Cardiac muscle cell (in vitro differentiated cells and primary cell): ENCODE data around the gene RASA4B. TPM values are rescaled to one million over a fixed set of nuclear protein-coding genes. Genes with fewer than 3 reads are reported as not detected.
"Not testable (repeated sequence)": the region's sequence is repeated elsewhere in the genome, so short reads cannot be mapped to it uniquely, and the experiment has no call there.

Experiments
- DNase-seq, 2 donors: peaks; one replicate each; pipeline versions ENCODE4 v3.0.0 to v3.0.0-alpha.2; 2010 to 2017; ENCODE audit warnings: low read depth in 1 of 2, low spot score in 1 of 2
- H3K27ac ChIP-seq: fragments of 200-600 bp; sonication (generic); 2 replicates; pipeline ENCODE4 v1.5.1; 2016
- H3K27me3 ChIP-seq: fragments of 200-600 bp; sonication (generic); 2 replicates; pipeline ENCODE4 v1.6.0; 2016; ENCODE audit warnings: control low read depth
- H3K36me3 ChIP-seq: fragments of 200-600 bp; sonication (generic); 2 replicates; pipeline ENCODE4 v1.5.1; 2016; ENCODE audit warnings: control low read depth
- H3K4me1 ChIP-seq: fragments of 200-600 bp; sonication (generic); 2 replicates; pipeline ENCODE4 v1.8.1; 2017; ENCODE audit warnings: low read depth, mild to moderate bottlenecking, mixed run types
- H3K4me3 ChIP-seq: fragments of 200-600 bp; sonication (generic); 2 replicates; pipeline ENCODE4 v1.5.1; 2016; ENCODE audit warnings: mild to moderate bottlenecking
- H3K9me3 ChIP-seq: fragments of 200-600 bp; sonication (generic); 2 replicates; pipeline ENCODE4 v1.5.1; 2017; ENCODE audit warnings: low read depth, mild to moderate bottlenecking, control low read depth
- polyA plus RNA-seq: library from polyadenylated mRNA; unstranded; fragments of >200 nt; fragmentation: Nextera tagmentation; extraction: Ambion mirVana; gene quantifications from 2 replicates; pipeline ENCODE4 v1.2.1, GENCODE V29; 2016
- total RNA-seq: library from RNA; depleted of rRNA; stranded (reverse); fragments of >200 nt; gene quantifications from 2 replicates; pipeline ENCODE4 v1.2.3, GENCODE V29; 2016
- TF ChIP-seq, protein P1 (sequence below): IDR thresholded peaks from 2 replicates; pipeline ENCODE4 v1.5.1; 2012; ENCODE audit warnings: low read depth, mild to moderate bottlenecking, low read length

Gene RASA4B
- total and polyA plus RNA-seq, 2 experiments from 2014 or later: 8.5 to 15.1 TPM

DNA sequence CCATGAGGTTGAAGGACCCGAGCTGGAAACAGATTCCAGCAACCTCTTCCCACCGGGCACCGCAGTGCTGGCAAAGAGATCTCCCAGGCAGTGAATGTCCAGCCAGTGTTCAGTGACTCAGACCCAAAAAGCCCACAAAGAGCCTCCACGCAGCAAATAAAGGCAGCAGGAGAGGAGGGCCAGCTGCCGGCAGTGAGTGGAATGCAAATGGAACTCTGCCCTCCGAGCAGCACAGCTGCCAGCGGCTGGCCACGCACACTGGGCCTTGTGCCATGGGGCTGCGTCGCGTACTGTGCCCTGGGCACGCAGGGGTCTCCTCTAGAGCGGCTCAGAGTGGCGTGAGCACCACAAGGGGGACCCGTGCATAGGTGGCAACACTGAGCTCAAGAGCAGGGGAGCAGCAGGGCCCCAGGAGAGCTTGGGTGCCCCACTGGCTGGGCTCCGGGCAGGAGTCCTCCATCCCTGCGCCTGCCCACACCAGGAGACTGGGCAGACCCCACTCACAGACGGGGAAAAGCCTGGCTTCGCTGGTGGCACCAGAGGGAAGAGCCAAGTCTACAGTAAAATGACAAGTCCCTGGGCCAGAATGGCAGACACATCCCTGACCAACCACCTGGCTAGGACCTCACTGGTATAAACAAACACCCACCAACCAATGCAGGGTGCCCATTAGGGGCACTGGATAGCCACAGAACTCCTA, 42.7 kb downstream of the RASA4B start:
- H3K27me3 ChIP-seq, H3K9me3 ChIP-seq, H3K4me1 ChIP-seq, H3K27ac ChIP-seq, H3K4me3 ChIP-seq, DNase-seq: not testable (repeated sequence)
- peaks cover 10% of the 10 kb centered on the region for H3K36me3 ChIP-seq

DNA sequence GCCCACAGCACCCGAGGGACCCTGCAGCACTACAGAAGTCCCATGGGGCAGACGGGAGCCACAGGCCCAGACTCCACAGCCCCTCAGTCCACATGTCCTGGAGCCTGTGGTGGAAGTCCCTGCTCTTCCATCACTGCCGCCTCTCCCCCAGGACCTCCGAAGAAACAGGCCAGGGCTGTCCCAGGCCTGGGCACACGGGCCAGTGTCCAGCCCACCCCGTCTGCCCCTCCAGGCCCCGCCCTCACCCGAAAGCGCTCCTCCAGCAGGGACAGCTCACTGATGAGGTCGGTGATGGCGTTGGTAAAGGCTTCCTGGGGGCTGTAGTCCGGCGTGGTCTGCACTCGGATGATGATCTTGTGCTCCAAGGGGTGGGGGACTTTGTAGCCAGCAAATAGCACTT, 43.5 kb downstream of the RASA4B start:
- not testable (repeated sequence) for H3K4me3 ChIP-seq, DNase-seq, H3K27ac ChIP-seq, H3K9me3 ChIP-seq, H3K4me1 ChIP-seq, H3K27me3 ChIP-seq
- peaks cover 10% of the 10 kb centered on the region for H3K36me3 ChIP-seq

DNA sequence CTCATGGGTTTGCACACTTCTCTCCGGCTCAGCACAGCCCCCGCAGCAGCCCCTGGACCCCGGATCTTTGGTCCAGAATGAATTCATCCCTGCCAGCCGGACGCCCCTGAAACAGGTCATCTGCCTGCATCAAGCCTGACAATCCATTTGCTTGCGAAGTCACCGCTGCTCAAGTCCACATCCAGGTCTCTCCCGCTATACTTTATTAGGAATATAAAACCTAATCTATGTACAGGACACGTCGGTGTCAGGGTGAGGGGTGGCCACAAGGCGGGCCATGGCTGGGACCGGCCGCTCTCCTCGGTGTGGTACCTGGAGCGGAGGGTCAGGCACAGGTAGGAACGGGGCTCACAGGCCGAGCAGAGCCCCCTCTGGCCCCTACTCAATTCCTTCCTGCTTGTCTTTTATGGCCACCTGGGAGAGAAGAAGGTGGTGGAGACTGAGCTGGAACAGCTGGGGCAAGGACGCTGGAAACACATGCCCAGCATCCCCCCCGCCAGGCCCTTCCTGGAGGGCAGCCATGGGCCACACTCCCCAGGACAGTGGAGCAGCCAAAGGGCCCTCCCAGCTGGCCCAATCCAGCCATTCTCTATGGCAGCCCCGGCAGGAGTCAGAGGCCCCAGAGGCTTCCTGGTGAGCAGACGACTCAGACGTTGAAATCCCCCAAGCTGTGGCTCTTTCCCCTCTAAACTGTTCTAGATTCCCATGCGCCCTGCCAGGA, 44.1 kb downstream of the RASA4B start:
- DNase-seq: no peak
- Histone ChIP-seq H3K9me3 (no peaks in the 10 kb centered on the region), H3K27ac (no peak overlapping the region), H3K27me3 (no peaks in the 10 kb centered on the region), H3K4me3 (no peak overlapping the region), H3K4me1 (no peaks in the 10 kb centered on the region), H3K36me3 (peaks cover 10% of the 10 kb centered on the region)
- TF ChIP-seq, protein P1, sequence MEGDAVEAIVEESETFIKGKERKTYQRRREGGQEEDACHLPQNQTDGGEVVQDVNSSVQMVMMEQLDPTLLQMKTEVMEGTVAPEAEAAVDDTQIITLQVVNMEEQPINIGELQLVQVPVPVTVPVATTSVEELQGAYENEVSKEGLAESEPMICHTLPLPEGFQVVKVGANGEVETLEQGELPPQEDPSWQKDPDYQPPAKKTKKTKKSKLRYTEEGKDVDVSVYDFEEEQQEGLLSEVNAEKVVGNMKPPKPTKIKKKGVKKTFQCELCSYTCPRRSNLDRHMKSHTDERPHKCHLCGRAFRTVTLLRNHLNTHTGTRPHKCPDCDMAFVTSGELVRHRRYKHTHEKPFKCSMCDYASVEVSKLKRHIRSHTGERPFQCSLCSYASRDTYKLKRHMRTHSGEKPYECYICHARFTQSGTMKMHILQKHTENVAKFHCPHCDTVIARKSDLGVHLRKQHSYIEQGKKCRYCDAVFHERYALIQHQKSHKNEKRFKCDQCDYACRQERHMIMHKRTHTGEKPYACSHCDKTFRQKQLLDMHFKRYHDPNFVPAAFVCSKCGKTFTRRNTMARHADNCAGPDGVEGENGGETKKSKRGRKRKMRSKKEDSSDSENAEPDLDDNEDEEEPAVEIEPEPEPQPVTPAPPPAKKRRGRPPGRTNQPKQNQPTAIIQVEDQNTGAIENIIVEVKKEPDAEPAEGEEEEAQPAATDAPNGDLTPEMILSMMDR: no peak

DNA sequence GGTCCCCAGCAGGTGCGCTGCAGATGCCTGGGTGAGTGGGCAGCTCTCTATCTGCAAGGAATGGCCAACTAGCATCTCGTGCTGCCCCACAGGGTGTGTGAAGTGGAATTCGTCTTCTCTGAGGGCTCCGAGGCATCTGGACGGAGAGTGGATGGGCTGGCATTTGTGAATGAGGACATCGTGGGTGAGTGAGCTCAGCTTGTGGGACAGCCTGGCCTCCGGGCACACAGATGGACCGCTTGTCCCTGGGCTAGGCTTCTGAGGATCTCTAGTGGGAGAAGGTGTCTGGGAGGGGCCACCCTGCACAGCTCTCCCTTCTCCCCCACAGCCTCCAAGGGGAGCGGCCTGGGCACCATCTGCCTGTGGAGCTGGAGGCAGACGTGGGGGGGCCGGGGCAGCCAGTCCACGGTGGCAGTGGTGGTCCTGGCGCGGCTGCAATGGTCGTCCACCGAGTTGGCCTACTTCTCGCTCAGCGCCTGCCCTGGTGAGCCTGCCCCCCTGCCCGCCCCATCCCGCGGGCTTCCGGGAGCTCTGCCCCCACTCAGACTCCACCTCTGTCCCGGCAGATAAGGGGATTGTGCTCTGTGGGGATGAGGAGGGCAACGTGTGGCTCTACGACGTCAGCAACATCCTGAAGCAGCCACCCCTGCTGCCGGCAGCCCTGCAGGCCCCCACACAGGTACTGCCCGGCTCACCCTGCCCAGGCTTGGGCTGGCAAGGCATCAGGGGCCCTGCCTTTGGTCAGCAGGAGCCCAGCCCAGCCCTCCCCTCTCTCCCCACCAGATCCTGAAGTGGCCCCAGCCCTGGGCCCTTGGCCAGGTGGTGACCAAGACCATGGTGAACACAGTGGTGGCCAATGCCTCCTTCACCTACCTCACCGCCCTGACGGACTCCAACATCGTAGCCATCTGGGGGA, 45.2 kb downstream of the RASA4B start:
- no peaks in the 10 kb centered on the region for H3K9me3 ChIP-seq
- H3K27ac ChIP-seq: no peak overlapping the region
- no peak for DNase-seq
- H3K4me3 ChIP-seq: no peak overlapping the region
- H3K36me3 ChIP-seq: peaks cover 10% of the 10 kb centered on the region
- TF ChIP-seq, protein P1: no peak
- no peaks in the 10 kb centered on the region for H3K27me3 ChIP-seq
- no peaks in the 10 kb centered on the region for H3K4me1 ChIP-seq

DNA sequence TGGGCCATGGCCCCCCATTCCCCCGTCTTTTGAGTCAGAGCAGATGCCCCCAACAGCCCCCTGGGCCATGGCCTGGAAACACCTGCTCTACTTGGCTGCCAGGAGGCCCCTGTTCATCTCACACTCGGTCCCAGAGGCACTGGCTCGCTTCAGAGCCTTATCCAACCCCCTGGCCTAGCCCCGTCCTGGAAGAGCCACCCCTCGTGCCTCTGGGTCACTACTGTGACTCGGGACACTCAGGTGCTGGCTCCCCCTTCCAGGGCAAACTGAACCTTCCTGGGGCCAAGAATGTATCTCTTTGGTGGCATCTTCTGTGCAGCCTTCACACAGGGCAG, 45.8 kb downstream of the RASA4B start:
- H3K27ac ChIP-seq: no peak overlapping the region
- TF ChIP-seq, protein P1: no peak
- H3K36me3 ChIP-seq: peaks cover 10% of the 10 kb centered on the region
- H3K4me1 ChIP-seq: no peaks in the 10 kb centered on the region
- no peak for DNase-seq
- no peaks in the 10 kb centered on the region for H3K9me3 ChIP-seq
- H3K4me3 ChIP-seq: no peak overlapping the region
- no peaks in the 10 kb centered on the region for H3K27me3 ChIP-seq

DNA sequence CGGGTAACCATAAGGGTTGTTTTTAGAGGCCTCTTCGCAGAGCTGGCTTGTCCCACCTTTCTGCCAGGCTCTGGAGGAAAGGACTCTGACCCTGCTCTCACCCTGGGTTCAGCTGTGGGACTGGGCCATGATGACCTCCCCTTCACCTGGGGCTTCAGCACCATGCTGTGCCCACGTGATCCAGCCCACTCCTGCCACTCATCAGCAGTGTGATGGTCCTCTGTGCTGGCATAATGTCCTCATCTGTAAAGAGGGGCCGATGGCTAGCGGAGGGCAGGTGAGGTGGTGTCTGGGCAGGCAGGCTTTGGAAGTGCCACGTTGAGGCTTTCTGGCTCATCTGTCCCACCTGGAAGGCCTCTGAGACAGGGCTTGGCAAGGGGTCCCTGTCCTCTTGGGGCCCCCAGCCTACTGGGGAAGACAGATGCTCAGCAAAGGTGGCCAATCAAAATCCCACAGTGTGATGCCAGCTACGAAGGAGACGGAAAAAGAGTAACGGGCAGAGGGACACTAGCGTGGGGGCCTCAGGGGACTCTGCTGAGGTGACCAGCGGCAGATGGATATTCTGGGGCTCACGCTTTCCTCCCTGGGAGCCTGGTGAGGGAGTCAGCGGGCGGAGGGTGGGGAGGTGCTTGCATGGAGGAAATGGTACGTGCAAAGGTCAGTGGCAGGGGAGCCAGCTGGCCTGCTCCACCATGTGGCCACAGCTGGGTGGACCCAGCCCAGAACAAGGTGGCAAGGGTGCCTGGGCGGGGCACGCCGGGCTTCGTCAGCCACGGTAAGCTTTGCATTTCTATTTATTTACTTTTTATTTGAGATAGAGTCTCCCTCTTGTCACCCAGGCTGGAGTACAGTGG, 47.4 kb downstream of the RASA4B start:
- no peaks in the 10 kb centered on the region for H3K4me1 ChIP-seq
- H3K4me3 ChIP-seq: no peak overlapping the region
- peaks cover 10% of the 10 kb centered on the region for H3K36me3 ChIP-seq
- H3K9me3 ChIP-seq: no peaks in the 10 kb centered on the region
- TF ChIP-seq, protein P1: no peak
- H3K27me3 ChIP-seq: no peaks in the 10 kb centered on the region
- no peak for DNase-seq
- H3K27ac ChIP-seq: no peak overlapping the region
